ENCODE data around the gene APOO.
A peak's percentile ranks its signal among the peaks of the same experiment; 100 is the strongest.

The APOO gene

DNA sequence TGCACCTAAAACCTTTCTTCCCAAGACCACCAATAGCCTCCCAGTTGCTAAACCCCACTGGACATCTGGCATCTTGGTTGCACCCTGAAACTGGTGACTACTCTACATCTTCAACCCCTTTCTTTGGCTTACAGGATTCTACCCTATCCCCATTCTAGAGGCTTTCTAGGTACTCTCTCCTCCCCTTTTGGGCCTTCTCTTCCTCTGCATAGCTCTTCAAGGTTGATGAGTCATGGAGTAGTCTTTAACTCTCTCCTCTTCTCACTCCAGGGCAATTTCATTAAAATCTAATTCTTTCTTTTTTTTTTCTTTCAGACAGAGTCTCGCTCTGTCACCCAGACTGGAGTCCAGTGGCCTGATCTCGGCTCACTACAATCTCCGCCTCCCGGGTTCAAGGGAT lies 16.8 kb downstream of the APOO start:
- H3K36me3 ChIP-seq (ENCODE audit: control insufficient read depth in 5 of 5, insufficient read depth in 5 of 5, low read length in 5 of 5): no peaks in the 10 kb centered on the region
- H3K9me3 ChIP-seq (ENCODE audit: control insufficient read depth in 5 of 5, low read length in 5 of 5): no peaks in the 10 kb centered on the region
- no peaks in the 10 kb centered on the region for H3K27me3 ChIP-seq (ENCODE audit: control insufficient read depth in 5 of 5, insufficient read depth in 4 of 5, low read length in 5 of 5)
- H3K4me3 ChIP-seq (ENCODE audit: low read depth in 1 of 5, low read length in 5 of 5): no peak overlapping the region
- H3K27ac ChIP-seq (ENCODE audit: low read depth, low read length): no peak overlapping the region
- no peaks in the 10 kb centered on the region for H3K4me1 ChIP-seq (ENCODE audit: control insufficient read depth in 5 of 5, insufficient read depth in 5 of 5, low read length in 5 of 5)
- H3K9ac ChIP-seq (ENCODE audit: low read length in 5 of 5): no peak overlapping the region

DNA sequence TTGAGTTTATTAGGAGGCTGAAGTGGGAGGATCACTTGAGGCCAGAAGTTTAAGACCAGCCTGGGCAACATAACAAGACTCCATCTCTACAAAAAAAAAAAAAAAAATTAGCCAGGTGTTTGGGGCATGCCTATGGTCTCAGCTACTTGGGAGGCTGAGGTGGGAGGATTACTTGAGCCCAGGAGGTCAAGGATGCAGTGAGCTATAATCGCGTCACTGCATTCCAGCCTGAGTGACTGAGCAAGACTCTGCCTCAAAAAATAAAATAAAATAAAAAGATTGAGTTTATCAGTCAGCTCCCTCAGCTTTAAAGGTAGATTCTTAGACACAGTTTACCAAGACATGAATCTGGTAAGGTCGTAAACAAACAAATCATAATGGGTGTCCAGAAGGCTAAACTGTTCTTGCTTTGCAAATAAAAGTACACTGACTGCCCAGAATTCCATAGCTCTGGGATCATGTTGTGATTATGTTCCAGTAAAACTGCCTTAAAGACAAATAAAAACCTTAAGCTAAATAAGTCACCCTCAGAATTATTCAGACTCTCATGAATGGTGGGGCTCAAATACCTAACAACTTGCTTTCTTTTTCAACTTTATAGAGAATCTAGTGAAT lies 18.7 kb downstream of the APOO start:
- Histone ChIP-seq H3K27ac (ENCODE audit: low read depth, low read length) (no peak overlapping the region), H3K4me1 (ENCODE audit: control insufficient read depth in 5 of 5, insufficient read depth in 5 of 5, low read length in 5 of 5) (peaks cover 0 to 5% (median 3%) of the 10 kb centered on the region in 5 donors), H3K36me3 (ENCODE audit: control insufficient read depth in 5 of 5, insufficient read depth in 5 of 5, low read length in 5 of 5) (no peaks in the 10 kb centered on the region), H3K27me3 (ENCODE audit: control insufficient read depth in 5 of 5, insufficient read depth in 4 of 5, low read length in 5 of 5) (no peaks in the 10 kb centered on the region), H3K9ac (ENCODE audit: low read length in 5 of 5) (no peak overlapping the region), H3K4me3 (ENCODE audit: low read depth in 1 of 5, low read length in 5 of 5) (no peak overlapping the region), H3K9me3 (ENCODE audit: control insufficient read depth in 5 of 5, low read length in 5 of 5) (no peaks in the 10 kb centered on the region)

DNA sequence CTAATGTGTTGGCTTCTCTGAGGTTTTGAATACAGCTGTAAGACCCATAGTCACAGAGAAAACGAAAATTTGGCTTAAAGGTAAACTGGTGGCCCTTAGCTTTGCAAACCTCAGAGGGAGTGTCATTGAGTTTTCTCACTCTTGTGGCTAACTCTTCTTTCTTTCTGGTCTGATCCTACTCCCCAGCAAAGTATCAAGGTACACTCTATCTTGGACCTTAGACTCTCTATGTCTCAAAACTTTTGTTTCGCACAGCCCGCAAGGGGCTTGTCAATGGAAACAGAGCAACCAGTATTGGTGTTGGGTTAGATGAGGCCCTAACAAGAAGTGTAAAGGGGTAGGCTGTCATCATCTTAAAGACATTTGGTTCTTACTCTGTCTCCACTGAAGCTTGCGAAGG lies 19.8 kb downstream of the APOO start:
- Histone ChIP-seq H3K9ac (ENCODE audit: low read length in 5 of 5) (no peak overlapping the region), H3K27me3 (ENCODE audit: control insufficient read depth in 5 of 5, insufficient read depth in 4 of 5, low read length in 5 of 5) (peaks cover 0 to 7% (median 0%) of the 10 kb centered on the region in 5 donors), H3K9me3 (ENCODE audit: control insufficient read depth in 5 of 5, low read length in 5 of 5) (no peaks in the 10 kb centered on the region), H3K4me3 (ENCODE audit: low read depth in 1 of 5, low read length in 5 of 5) (no peak overlapping the region), H3K27ac (ENCODE audit: low read depth, low read length) (no peak overlapping the region), H3K4me1 (ENCODE audit: control insufficient read depth in 5 of 5, insufficient read depth in 5 of 5, low read length in 5 of 5) (peaks cover 0 to 10% (median 3%) of the 10 kb centered on the region in 5 donors), H3K36me3 (ENCODE audit: control insufficient read depth in 5 of 5, insufficient read depth in 5 of 5, low read length in 5 of 5) (no peaks in the 10 kb centered on the region)

DNA sequence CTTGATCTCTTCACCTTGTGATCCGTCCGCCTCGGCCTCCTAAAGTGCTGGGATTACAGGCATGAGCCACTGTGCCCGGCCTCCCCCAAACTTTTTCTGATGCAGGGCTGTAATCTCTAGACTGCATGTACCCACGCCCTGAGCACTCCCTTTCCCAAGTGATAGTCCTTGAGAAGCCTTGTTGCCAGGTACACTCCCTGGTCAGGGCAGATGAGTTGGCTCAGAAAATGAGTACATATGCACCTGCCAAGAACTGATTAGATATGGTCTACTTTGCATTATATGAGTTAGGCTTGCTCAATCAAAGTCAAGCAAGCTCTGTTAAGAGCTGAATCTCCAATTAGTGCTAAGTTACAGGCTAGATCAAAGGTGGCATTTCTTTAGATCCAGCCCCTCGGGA lies 20.3 kb downstream of the APOO start:
- Histone ChIP-seq H3K36me3 (ENCODE audit: control insufficient read depth in 5 of 5, insufficient read depth in 5 of 5, low read length in 5 of 5) (no peaks in the 10 kb centered on the region), H3K9me3 (ENCODE audit: control insufficient read depth in 5 of 5, low read length in 5 of 5) (no peaks in the 10 kb centered on the region), H3K9ac (ENCODE audit: low read length in 5 of 5) (no peak overlapping the region), H3K27ac (ENCODE audit: low read depth, low read length) (no peak overlapping the region), H3K27me3 (ENCODE audit: control insufficient read depth in 5 of 5, insufficient read depth in 4 of 5, low read length in 5 of 5) (peaks cover 0 to 7% (median 0%) of the 10 kb centered on the region in 5 donors), H3K4me3 (ENCODE audit: low read depth in 1 of 5, low read length in 5 of 5) (no peak overlapping the region), H3K4me1 (ENCODE audit: control insufficient read depth in 5 of 5, insufficient read depth in 5 of 5, low read length in 5 of 5) (peaks cover 0 to 10% (median 3%) of the 10 kb centered on the region in 5 donors)

DNA sequence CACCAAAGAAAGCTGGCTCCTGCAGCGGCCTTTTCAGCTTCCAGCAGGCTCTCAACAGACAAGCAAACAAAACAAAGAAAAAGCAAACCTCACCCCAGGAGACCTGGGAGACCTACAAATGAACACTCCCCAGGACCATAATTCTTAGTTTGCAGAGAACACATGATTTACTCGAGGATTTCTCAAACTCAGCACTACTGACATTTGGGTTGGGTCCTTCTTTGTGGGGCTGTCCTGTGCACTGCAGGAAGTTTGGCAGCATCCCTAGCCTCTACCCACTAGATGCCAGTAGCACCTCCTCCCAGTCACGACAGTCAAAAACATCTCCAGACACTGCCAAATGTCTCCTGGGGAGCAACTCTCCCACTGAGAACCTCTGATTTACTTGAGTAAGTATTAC lies 21.9 kb downstream of the APOO start:
- Histone ChIP-seq H3K4me3 (ENCODE audit: low read depth in 1 of 5, low read length in 5 of 5) (no peak overlapping the region), H3K27me3 (ENCODE audit: control insufficient read depth in 5 of 5, insufficient read depth in 4 of 5, low read length in 5 of 5) (peaks cover 0 to 7% (median 0%) of the 10 kb centered on the region in 5 donors), H3K9me3 (ENCODE audit: control insufficient read depth in 5 of 5, low read length in 5 of 5) (no peaks in the 10 kb centered on the region), H3K36me3 (ENCODE audit: control insufficient read depth in 5 of 5, insufficient read depth in 5 of 5, low read length in 5 of 5) (no peaks in the 10 kb centered on the region), H3K27ac (ENCODE audit: low read depth, low read length) (no peak overlapping the region), H3K4me1 (ENCODE audit: control insufficient read depth in 5 of 5, insufficient read depth in 5 of 5, low read length in 5 of 5) (peaks cover 0 to 10% (median 3%) of the 10 kb centered on the region in 5 donors), H3K9ac (ENCODE audit: low read length in 5 of 5) (no peak overlapping the region)

DNA sequence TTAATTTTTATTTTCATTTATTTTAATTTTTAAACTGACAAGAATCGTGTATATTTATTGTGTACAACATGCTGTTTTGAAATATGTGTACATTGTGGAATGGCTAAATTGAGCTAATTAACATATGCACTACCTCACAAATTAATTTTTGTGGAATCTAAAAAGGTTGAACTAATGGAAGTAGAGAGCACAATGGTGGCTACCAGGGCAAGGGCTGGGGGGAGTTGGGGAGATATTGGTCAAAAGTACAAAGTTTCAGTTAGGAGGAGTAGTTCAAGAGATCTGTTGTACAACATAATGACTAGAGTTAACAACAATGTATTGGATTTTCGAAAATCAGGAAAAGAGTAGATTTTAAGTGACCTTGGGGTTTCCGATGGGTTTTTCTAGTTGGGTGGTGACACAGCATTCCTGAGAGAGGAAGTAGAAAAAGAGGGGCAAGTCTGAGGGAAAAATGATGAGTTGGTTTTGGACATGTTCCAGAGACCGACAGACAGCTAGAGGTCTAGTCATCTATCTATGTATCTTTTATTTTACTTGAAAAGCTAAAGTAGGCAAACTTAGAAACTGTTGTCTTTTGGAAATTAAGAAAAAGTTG lies 23.2 kb downstream of the APOO start:
- H3K4me3 ChIP-seq (ENCODE audit: low read depth in 1 of 5, low read length in 5 of 5): no peak overlapping the region
- H3K4me1 ChIP-seq (ENCODE audit: control insufficient read depth in 5 of 5, insufficient read depth in 5 of 5, low read length in 5 of 5): peaks cover 0 to 10% (median 3%) of the 10 kb centered on the region in 5 donors
- peaks cover 0 to 7% (median 0%) of the 10 kb centered on the region in 5 donors for H3K27me3 ChIP-seq (ENCODE audit: control insufficient read depth in 5 of 5, insufficient read depth in 4 of 5, low read length in 5 of 5)
- no peaks in the 10 kb centered on the region for H3K36me3 ChIP-seq (ENCODE audit: control insufficient read depth in 5 of 5, insufficient read depth in 5 of 5, low read length in 5 of 5)
- H3K9me3 ChIP-seq (ENCODE audit: control insufficient read depth in 5 of 5, low read length in 5 of 5): no peaks in the 10 kb centered on the region
- no peak overlapping the region for H3K27ac ChIP-seq (ENCODE audit: low read depth, low read length)
- no peak overlapping the region for H3K9ac ChIP-seq (ENCODE audit: low read length in 5 of 5)

DNA sequence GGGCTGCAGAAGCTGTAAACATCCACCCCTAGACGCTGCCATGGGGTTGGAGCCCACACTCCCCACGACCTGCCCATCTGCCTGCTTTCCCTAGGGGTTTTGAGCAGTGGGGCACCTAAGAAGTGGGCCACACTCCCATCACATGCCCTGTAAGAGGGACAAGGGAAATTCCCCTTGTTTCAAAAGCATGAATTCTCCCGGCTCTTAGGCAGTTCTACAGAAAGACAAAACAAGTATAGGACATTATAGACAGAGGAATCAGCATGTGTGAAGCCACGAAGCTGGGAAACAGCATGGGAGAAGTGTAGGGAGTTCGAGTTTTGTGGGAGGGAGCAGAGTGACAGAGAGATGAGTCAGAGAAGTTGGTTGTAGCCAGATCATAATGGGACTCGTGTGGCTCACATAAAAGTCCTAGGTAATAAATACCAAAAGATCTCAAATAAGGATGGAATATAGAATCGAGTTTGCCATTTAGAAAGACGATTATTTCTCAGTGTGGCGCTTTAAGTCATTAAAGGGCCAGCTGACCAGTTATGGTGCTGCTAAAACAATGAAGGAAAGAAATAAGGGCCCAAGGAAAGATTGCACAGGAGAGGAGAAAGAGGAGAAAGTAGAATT lies 23.9 kb downstream of the APOO start:
- no peak overlapping the region for H3K4me3 ChIP-seq (ENCODE audit: low read depth in 1 of 5, low read length in 5 of 5)
- H3K9me3 ChIP-seq (ENCODE audit: control insufficient read depth in 5 of 5, low read length in 5 of 5): no peaks in the 10 kb centered on the region
- no peak overlapping the region for H3K9ac ChIP-seq (ENCODE audit: low read length in 5 of 5)
- no peaks in the 10 kb centered on the region for H3K36me3 ChIP-seq (ENCODE audit: control insufficient read depth in 5 of 5, insufficient read depth in 5 of 5, low read length in 5 of 5)
- peaks cover 0 to 10% (median 3%) of the 10 kb centered on the region in 5 donors for H3K4me1 ChIP-seq (ENCODE audit: control insufficient read depth in 5 of 5, insufficient read depth in 5 of 5, low read length in 5 of 5)
- H3K27me3 ChIP-seq (ENCODE audit: control insufficient read depth in 5 of 5, insufficient read depth in 4 of 5, low read length in 5 of 5): peaks cover 0 to 7% (median 0%) of the 10 kb centered on the region in 5 donors
- no peak overlapping the region for H3K27ac ChIP-seq (ENCODE audit: low read depth, low read length)

DNA sequence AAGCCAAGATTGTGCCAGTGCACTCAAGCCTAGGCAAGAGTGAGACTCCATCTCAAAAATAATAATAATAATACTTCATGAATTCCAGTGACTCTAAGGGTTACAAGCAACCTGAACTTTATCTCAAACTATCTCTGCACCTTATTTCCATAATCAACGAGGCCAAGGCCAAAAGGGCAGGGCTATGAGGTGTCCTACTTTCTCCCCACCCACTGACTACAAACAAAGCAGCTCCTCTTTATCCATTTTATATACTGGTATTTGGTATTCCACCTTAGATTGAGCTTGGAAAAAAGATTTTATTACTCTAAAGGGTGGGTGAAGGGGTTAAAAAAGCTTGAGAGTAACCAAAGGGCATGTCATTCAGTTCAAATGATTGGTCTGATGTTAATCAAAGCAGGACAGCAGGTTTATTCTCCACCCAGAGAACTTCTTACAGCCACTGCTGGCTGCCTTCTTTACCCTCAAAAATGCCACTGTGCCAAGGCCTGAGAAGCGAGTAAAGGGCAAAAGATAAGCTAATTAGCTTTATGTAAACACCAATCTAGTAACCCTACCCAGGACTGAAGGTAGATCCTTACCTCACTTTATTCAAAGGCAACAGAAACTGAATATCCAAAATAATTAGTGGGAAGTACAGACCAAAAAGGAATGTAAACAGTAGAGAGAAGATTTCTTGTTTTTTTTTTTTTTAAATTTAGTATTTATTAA lies 28.2 kb downstream of the APOO start:
- Histone ChIP-seq H3K4me1 (ENCODE audit: control insufficient read depth in 5 of 5, insufficient read depth in 5 of 5, low read length in 5 of 5) (peaks cover 0 to 9% (median 3%) of the 10 kb centered on the region in 5 donors), H3K4me3 (ENCODE audit: low read depth in 1 of 5, low read length in 5 of 5) (no peak overlapping the region), H3K9ac (ENCODE audit: low read length in 5 of 5) (no peak overlapping the region), H3K36me3 (ENCODE audit: control insufficient read depth in 5 of 5, insufficient read depth in 5 of 5, low read length in 5 of 5) (peaks cover 0 to 2% (median 0%) of the 10 kb centered on the region in 5 donors), H3K27ac (ENCODE audit: low read depth, low read length) (no peak overlapping the region), H3K27me3 (ENCODE audit: control insufficient read depth in 5 of 5, insufficient read depth in 4 of 5, low read length in 5 of 5) (peaks cover 0 to 7% (median 0%) of the 10 kb centered on the region in 5 donors), H3K9me3 (ENCODE audit: control insufficient read depth in 5 of 5, low read length in 5 of 5) (no peaks in the 10 kb centered on the region)

DNA sequence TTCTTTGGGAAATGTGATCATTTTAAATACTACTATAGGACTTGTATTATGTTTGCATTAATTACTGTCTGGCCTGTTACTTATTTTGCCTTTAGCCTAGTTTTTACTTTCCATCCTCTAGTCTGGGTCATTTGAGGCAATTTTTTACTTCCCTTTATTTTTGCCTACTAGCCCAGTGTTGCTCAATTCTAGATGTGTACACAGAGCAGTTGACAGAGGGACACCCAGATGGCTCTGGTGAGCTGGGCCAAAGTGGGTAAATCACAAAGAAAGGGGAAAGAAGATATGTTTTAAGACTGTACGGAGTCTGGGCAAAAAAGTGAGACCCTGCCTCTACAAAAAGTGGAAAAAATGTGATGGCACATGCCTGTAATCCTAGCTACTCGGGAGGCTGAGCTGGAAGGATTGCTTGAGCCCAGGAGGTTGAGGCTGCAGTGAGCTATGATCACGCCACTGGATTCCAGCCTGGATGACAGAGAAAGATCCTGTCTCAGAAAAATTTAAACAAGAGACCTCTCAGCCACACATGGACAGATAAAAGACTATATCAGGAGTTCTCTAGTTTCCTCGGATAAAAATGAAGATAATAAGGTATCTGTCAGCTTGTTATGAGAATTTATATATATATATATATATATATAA lies 35.7 kb downstream of the APOO start:
- Histone ChIP-seq H3K27me3 (ENCODE audit: control insufficient read depth in 5 of 5, insufficient read depth in 4 of 5, low read length in 5 of 5) (no peaks in the 10 kb centered on the region), H3K4me1 (ENCODE audit: control insufficient read depth in 5 of 5, insufficient read depth in 5 of 5, low read length in 5 of 5) (peaks cover 0 to 10% (median 5%) of the 10 kb centered on the region in 5 donors), H3K36me3 (ENCODE audit: control insufficient read depth in 5 of 5, insufficient read depth in 5 of 5, low read length in 5 of 5) (no peaks in the 10 kb centered on the region), H3K9me3 (ENCODE audit: control insufficient read depth in 5 of 5, low read length in 5 of 5) (no peaks in the 10 kb centered on the region), H3K9ac (ENCODE audit: low read length in 5 of 5) (no peak overlapping the region), H3K4me3 (ENCODE audit: low read depth in 1 of 5, low read length in 5 of 5) (peak overlapping the region in 1 of 5 donors; percentile 42), H3K27ac (ENCODE audit: low read depth, low read length) (peak overlapping the region; percentile 28)

Data from subcutaneous abdominal adipose tissue (tissue), 5 donors.